NCI-H82 treated with DMSO at 0.1 percent for 48 hours (cell line): ENCODE measurements around the gene RPL29.

Source experiments
- DNase-seq: peaks from one replicate; lab custom pipeline; 2025; ENCODE audit not compliant: unreplicated experiment; lab: John Stamatoyannopoulos, UW

Gene RPL29

GRCh38 chr3:51966016-51966415 is 29.7 kb downstream of the RPL29 start:
- DNase-seq = no peak

- peak; percentile 61 for DNase-seq
These were observed 31.2 kb downstream of the RPL29 start for GRCh38 chr3:51964521-51964920.

DNA sequence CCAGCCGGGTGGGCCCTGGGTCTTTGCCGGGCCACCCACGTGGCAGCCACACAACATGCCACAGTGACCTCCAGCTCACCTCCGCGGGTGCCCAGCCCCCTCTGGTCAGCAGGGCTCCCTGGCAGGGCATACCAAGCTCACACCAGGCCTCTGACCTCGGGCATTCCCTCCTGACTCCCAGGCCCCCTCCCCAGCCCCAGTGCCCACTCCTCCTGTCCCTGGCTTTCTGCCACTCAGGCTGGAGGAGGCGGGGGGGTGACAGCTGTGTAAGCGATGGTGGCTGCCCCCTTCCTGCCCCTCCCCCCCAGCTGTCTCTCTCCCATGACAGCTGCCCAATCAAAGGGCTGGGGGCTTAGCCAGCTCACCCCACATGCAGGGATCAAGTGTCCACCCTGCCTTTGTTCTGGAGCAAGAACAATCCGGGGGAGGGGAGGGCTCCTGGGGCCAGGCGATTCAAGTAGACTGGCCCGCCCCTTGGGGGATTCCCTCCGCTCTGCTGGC is 31.7 kb downstream of the RPL29 start:
- peak; percentile 91 for DNase-seq

DNA sequence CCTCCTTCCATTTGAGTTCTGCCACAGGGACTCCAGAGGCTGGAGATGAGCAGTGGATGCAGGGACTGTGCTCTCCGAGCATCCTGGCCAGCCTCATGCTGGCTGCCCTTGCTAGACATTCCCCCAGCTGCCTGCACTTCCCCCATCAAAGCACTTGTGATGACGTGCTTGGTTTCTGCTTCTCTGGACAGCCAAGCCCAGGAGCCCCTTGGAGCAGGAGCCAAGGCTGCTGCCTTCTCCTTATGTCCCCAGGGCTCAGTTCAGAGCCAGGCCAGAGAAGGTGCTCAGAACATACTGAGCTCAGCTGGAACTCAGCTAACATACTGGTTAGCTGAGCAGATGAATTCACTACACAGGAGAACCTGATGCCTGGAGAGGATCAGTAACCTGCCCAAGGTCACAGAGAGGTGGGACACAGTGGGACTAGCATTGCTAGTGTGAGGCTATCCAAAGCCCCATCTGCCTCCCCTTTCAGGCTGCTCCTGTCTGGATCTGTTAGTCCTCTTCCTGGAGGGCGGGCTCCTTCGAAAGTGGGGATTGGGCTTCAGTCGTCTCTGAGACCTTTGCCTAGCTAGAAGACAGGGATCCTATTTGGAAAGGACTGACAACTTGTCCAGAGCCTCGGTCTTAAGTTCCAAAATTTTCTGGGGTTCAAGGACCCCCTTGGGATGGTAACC is 32.7 kb downstream of the RPL29 start:
- peak; percentile 49 for DNase-seq

DNA sequence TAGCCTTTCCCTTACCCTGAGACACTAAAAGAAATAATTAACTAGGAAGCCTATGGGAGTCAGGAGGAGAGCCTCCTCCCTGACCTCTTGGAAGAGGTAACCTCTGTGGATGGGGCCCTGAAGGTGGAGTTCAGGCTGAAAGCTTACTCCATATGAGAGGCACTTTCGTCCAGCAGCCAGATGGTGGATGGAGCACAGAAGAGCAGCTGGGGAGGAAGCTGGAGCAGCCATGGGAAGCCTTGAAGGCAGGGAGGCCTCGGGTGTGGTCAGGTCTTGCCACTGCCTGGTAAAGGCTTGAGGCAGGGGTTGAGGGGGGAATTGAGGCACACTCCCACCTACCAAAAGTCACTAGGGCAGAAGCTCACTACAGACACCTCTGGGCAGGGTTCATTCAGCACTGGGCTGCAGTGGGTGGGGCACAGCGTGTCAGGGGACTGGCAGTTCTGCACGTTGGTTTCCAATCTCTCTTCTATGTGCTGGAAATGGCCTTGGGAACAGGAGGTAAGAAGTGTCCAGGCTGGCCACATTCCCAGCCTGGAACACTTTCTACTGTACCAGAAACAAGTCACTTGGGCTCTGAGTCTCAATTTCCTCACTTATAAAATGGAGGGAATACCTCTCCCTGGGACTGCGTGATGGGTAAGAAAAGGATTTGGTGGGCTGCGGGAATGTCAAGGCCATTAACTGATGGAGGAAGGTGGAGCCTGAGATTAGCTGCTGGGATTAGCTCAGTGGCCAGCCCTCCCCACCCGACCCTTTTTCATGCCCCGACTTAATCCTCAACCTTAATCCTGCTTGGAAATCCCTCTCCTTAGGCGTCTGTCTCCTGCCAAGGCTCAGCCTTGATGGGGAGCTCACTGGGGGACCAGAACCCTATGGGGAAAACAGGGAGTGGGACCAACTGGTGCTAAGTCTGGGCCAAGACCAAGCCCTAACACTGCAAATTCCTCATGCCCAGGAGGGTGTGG is 33.8 kb downstream of the RPL29 start:
- peak; percentile 91 for DNase-seq

GRCh38 chr3:51961011-51961410 is 34.7 kb downstream of the RPL29 start:
- DNase-seq = no peak

DNA sequence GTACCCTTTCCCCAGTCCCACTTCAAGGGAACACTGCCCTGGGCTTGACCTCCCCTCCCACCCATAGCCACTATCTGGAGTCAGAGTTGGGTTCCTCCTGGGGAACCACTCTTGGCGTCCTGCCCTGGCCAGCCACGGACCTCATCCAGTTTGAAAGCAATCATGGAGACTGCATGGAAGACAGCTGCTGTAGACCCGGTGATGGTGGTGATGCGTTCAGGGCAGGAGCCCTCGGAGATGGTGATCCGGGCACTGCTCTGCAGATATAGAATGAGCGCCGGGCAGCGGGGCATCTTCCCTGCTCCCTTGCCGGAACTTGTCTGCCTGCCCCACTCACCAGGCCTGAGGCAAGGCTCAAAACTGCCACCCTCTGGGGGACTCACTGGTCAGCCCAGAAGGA is 35.3 kb downstream of the RPL29 start:
- no peak for DNase-seq

DNA sequence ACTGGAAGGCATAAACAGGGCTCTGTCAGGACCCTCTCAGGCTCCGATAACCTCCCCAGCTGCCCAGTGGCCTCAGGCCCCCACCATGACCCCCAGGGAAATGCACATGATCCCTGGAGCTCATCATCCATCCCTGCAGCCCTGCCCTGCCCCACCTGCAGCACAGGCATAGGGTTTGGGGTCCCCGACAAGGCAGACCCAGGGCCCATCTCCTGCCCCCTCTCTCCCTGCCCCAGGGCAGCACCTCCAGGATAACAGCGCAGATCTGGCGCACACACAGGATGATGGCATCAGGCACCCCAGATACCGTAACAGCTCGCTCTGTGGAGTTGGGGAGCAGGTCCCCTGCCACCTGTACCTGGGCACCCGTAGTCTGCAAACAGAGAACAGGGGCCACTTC is 36.0 kb downstream of the RPL29 start:
- no peak for DNase-seq

DNA sequence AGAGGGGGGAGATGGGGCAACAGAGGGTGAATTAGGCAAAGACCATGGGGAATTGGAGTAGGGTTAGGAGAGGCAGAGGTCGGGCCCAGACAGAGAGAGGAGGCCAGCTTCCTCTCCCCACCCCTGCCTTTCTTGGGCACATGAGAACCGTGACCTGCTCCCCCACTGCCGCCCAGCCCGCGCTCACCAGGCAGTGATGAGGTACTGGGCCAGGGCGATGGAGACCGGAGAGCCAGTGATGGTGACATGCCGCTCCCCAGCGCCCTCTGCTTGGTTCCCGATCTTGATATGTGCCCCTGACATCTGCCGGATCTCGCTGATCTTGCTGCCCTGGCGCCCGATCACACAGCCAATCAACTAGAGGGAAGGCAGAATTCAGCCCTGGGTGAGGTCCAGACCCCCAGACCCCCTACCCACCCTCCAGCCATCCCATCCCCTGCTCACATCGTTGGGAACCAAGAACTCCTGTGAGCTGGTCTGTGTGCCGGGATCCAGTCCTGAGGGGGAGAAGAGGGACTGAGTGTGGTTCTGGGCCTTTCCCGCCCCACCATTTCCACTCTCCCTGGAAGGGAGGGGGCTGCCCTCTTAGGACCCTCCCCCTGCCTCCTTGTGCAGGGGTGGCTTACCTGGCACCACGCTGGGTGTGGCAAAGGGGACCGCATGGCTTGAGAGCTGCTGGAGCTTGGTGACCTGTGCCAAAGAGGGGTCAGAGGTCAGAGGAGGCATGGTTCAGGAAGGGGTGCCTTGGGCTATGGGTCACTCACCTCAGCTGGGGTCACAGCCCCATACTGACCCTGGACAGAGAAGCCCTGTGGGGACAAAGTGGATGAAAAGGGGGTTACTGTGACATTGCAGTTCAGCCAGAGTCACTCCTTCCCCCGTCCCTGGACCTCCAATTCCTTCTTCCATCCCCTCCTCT is 36.8 kb downstream of the RPL29 start:
- DNase-seq = no peak

GRCh38 chr3:51957520-51958205 is 38.0 kb downstream of the RPL29 start:
- no peak for DNase-seq

DNA sequence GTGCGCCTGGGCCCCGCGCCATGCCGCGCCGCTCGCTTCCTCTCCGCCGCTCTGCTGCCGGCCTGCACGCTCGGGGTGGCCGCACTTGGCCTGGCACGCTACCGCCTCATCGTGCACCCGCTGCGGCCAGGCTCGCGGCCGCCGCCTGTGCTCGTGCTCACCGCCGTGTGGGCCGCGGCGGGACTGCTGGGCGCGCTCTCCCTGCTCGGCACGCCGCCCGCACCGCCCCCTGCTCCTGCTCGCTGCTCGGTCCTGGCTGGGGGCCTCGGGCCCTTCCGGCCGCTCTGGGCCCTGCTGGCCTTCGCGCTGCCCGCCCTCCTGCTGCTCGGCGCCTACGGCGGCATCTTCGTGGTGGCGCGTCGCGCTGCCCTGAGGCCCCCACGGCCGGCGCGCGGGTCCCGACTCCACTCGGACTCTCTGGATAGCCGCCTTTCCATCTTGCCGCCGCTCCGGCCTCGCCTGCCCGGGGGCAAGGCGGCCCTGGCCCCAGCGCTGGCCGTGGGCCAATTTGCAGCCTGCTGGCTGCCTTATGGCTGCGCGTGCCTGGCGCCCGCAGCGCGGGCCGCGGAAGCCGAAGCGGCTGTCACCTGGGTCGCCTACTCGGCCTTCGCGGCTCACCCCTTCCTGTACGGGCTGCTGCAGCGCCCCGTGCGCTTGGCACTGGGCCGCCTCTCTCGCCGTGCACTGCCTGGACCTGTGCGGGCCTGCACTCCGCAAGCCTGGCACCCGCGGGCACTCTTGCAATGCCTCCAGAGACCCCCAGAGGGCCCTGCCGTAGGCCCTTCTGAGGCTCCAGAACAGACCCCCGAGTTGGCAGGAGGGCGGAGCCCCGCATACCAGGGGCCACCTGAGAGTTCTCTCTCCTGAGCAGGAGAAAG is 39.6 kb downstream of the RPL29 start:
- DNase-seq = no peak

- DNase-seq = no peak
These were observed 40.4 kb downstream of the RPL29 start, which contains the start of gene GPR62 for GRCh38 chr3:51955175-51955892. GPR62 (plus strand) TSS chr3:51955381; CDS start chr3:51955653, 272 bp downstream.

GRCh38 chr3:51954713-51955112 is 41.0 kb downstream of the RPL29 start:
- DNase-seq = no peak

GRCh38 chr3:51954105-51954504 is 41.6 kb downstream of the RPL29 start:
- no peak for DNase-seq

DNA sequence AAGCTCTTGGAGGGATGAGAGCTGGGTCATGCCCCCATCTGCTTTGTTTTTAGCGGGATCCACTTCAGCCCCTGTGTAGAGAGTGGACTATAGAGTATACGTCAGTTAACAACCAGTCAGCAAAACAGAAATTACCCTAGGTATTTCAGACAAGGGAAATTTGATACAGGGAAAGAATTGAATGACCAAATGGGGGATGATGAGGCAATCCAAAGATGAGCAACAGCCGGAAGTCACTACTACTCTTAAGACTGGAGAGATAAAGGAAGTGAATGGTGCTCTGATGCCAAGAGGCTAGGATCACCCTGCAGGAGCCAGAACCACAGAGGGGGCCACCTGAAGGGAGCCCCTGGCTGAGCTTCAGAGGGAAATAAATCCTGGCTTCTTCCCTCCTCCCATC is 42.2 kb downstream of the RPL29 start:
- peak; percentile 34 for DNase-seq

DNA sequence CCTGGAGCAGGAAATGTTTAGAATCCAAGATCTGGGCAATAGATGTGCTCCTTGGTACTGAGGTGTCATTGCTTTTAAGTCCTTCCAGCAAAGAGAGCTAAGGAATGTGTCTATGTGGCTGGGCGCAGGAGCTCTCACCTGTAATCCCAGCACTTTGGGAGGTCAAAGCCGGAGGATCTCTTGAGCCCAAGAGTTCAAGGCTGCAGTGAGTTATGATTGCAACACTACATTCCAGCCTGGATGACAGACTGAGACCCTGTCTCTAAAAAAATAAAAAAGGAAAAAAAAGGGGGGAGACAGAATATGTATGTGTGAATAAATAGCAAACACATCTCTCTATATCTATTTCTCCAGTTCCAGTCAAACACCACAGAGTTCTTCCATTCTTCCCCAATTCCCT is 44.8 kb downstream of the RPL29 start:
- DNase-seq = no peak

- DNase-seq = no peak
These were observed 46.6 kb downstream of the RPL29 start for GRCh38 chr3:51949121-51949520.

DNA sequence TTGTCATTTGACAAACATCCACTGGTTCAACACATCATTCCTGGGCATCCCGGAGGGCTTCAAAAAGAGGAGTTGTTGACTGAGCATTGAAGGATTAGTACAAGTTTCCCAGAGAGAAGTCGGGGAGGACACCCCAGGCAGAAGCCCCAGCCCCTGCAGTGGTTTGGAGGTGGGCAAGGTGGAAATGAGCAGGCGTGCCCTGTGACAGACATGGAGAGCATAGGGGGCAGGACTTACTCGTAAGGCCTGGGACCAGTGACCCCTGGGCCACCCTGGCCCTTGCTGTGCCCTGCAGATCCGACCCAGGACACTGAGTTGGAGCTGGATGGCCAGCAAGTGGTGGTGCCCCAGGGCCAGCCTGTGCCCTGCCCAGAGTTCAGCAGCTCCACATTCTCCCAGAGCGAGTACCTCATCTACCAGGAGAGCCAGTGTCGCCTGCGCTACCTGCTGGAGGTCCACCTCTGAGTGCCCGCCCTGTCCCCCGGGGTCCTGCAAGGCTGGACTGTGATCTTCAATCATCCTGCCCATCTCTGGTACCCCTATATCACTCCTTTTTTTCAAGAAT is 47.6 kb downstream of the RPL29 start:
- no peak for DNase-seq
